AG10803 (cell line): Measurements from ENCODE around the gene MAGI1.
"Not testable (repeated sequence)": the region's sequence is repeated elsewhere in the genome, so short reads cannot be mapped to it uniquely, and the experiment has no call there.

Experiments used
- DNase-seq: peaks from one replicate; pipeline ENCODE4 v3.0.0; 2010; ENCODE audit warnings: low read depth
- H3K4me3 ChIP-seq: 2 replicates; pipeline ENCODE4 v1.5.1; 2011; ENCODE audit warnings: mild to moderate bottlenecking, low read length, control low read depth
- TF ChIP-seq, protein P1 (sequence below): conservative IDR thresholded peaks from 2 replicates; pipeline ENCODE4 v1.5.1; 2011; ENCODE audit warnings: mild to moderate bottlenecking, low read length, control low read depth, inconsistent platforms

The MAGI1 gene

DNA sequence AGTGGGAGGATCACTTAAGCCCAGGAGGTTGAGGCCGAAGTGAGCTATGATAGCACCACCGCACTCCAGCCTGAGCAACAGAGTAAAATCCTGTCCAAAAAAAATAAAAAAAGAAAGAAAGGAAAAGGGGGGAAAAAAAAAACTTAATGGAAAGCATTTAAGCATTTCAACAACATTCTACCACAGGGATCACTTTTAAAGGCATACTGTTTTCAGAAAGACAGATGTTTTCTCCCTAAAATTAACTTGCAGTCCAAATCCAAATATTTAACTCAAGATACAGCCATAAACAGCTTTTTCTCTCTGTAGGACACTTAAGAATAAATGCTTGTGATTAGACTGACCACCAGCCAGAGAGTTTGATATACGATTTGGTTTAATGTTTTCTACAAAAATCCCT lies 141.0 kb downstream of the MAGI1 start:
- DNase-seq, result no peak
- no peak overlapping the region for H3K4me3 ChIP-seq
- TF ChIP-seq, protein P1, sequence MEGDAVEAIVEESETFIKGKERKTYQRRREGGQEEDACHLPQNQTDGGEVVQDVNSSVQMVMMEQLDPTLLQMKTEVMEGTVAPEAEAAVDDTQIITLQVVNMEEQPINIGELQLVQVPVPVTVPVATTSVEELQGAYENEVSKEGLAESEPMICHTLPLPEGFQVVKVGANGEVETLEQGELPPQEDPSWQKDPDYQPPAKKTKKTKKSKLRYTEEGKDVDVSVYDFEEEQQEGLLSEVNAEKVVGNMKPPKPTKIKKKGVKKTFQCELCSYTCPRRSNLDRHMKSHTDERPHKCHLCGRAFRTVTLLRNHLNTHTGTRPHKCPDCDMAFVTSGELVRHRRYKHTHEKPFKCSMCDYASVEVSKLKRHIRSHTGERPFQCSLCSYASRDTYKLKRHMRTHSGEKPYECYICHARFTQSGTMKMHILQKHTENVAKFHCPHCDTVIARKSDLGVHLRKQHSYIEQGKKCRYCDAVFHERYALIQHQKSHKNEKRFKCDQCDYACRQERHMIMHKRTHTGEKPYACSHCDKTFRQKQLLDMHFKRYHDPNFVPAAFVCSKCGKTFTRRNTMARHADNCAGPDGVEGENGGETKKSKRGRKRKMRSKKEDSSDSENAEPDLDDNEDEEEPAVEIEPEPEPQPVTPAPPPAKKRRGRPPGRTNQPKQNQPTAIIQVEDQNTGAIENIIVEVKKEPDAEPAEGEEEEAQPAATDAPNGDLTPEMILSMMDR, result no peak

DNA sequence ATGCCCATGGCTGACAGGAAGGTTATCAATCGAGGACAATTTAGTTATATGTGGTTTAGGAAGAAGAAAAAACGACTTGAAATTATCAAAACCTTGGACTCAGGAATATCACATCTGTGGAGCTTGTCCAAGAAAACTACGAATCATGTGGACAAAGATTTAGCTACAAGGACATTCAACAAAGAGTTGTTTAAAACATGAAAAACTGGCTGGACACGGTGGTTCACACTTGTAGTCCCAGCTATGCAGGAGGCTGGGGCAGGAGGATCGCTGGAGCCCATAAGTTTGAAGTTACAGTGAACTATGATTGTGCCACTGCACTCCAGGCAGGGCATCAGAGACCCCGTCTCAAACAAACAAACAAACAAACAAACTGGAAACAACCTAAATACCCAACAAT lies 142.4 kb downstream of the MAGI1 start:
- DNase-seq, result no peak
- TF ChIP-seq, protein P1, result no peak
- H3K4me3 ChIP-seq, result no peak overlapping the region

DNA sequence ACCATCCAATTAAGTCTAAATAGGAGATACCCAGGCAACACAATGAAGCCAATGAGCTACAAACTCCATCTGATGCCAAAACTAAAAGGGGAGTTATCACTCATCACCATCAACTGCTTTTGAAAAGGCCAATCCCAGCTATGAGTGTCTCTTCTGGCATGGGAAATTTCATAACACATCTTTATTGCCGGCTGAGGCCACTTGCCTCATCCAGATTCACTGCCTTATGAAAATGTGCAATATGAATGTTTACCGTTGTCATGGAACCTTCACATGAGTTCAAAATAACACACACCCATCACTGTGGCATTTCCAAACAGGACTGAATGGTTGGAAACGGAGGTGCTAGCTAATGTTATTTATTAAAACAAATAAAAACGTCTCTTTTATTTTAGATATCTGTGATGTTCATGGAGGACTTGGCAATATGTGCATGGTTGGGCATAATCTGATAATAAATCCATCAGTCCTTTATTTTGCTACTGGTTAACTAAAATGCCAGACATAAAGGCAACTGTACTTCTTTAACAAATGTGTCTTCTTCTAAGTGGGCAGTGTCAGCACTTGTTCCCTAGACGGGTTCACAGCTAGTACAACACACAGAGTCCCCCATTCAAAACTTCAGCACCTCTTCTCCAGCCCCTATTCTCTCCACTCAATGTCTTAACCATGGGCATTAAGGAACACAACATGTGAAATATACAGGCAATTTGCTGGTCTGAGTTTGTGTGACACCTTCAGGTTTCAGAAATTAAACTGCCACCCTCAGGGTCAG lies 143.9 kb downstream of the MAGI1 start:
- peak; percentile 96 for DNase-seq
- TF ChIP-seq, protein P1, result no peak
- H3K4me3 ChIP-seq, result no peak overlapping the region

DNA sequence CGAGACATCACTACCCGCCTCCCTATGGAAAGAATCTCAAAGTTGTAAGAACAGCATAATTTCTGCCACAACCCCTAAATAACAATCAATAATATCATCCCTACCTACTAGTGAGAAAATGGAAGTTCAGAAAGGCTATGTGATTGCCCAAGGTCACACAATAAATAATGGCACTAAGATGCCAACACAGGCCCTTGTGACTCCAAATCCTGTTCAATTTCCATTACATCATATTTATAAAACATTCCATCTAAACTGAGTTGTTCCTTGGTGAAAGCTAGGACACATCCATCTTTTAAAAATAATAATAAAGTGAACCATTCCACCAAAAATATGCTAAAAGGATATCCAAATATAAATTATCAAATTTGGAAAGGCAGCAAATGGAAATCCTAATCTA lies 144.6 kb downstream of the MAGI1 start:
- peak; percentile 24 for DNase-seq
- H3K4me3 ChIP-seq, result no peak overlapping the region
- TF ChIP-seq, protein P1, result no peak

DNA sequence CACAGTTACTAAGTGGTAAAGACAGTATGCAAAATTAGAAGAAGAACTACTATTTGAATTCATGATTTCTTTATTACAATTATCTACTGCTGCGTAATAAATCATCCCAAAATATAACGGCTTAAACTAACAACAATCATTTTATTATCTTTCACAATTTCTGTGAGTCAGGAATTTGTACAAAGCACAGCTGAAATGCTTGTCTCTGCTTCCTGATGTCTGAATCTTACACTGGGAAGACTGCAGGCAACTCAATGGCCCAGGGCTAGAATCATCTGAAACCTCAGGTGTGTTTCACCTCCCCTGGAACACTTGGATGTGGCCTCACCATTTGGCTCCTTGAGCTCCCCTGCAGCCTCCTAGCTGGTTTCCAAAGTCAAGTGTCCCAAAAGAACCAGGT lies 145.1 kb downstream of the MAGI1 start:
- peak; percentile 25 for DNase-seq
- TF ChIP-seq, protein P1, result no peak
- no peak overlapping the region for H3K4me3 ChIP-seq

DNA sequence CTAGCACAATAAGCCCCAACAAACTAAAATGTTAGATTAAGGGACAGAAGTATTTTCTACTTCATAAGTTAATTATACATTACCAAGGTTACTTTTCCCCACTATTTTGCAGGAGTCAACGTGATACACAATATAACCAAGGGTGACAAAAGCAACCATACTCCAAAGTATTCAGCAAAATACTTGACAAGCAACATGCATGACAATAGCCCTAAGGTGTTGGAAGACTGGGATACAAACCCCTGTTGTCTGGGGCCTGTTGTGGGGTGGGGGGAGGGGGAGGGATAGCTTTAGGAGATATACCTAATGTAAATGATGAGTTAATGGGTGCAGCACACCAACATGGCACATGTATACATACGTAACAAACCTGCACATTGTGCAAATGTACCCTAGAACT lies 147.2 kb downstream of the MAGI1 start:
- not testable (repeated sequence) for H3K4me3 ChIP-seq, DNase-seq

DNA sequence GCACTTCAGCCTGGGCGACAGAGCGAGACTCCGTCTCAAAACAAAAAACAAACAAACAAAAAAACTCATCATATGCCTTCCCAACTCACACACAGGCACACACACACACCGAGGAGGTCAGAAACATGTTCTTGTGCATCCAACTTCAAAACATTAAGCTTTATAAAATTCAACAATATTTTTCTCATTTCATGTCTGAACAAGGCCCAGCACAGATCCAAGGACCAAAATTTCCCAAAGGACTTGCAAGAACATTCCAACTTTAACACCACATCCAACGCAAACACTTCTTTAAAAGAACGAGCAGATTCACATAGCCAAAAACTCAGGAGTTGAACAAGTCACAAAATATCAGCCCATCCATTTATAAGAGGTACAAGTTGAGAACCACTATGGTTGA lies 148.4 kb downstream of the MAGI1 start:
- H3K4me3 ChIP-seq, result no peak overlapping the region
- DNase-seq, result no peak
- TF ChIP-seq, protein P1, result no peak

DNA sequence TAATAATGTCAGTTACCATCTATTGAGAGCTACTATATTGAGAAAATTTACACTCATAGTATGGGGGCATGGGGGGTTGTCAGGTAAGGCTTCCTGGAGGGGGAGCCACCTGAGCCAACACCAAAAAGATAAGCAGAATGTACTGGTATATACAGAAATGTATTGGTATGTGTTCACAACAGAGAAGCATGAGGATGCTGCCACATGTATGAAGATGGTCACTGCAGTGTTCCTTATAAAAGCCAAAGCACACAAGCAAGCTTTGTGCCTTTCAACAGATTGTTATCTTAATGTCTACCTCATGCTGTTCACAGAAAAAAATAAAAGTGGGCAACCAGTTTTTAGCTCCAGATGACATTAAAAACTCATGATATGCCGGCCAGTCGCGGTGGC lies 149.0 kb downstream of the MAGI1 start:
- TF ChIP-seq, protein P1, result no peak
- peak; percentile 5 for DNase-seq
- H3K4me3 ChIP-seq, result no peak overlapping the region
